SK-N-SH treated with all-trans-retinoic acid at 6 μM for 48 hours (cell line): Measurements from ENCODE around the gene BCORL1.

Experiments used
- ATAC-seq: fragments of 200-7000 bp; cut with Tn5 transposase; 3 replicates; pipeline ENCODE4 v1.9.1; 2020; ENCODE audit warnings: mild to moderate bottlenecking, moderate library complexity
- ARNTL ChIP-seq: fragments of 450-650 bp; formaldehyde crosslinking; IDR thresholded peaks from 2 replicates; pipeline ENCODE4 v1.5.0; 2020; ENCODE audit warnings: low read depth, mild to moderate bottlenecking, moderate library complexity, borderline replicate concordance
- BACH2 ChIP-seq: fragments of 250-450 bp; sonication (Bioruptor Pico); IDR thresholded peaks from 2 replicates; pipeline ENCODE4 v1.9.0; 2021; ENCODE audit warnings: mild to moderate bottlenecking, borderline replicate concordance
- CREB5 ChIP-seq: fragments of 250-450 bp; sonication (Bioruptor Pico); IDR thresholded peaks from 2 replicates; pipeline ENCODE4 v1.5.1; 2020; ENCODE audit warnings: low read depth, mild to moderate bottlenecking, moderate library complexity
- CSRNP3 ChIP-seq: fragments of 250-450 bp; sonication (Bioruptor Pico); IDR thresholded peaks from 2 replicates; pipeline ENCODE4 v1.5.1; 2021; ENCODE audit warnings: mild to moderate bottlenecking, moderate library complexity
- ESRRG ChIP-seq: fragments of 250-450 bp; sonication (Bioruptor Pico); IDR thresholded peaks from 2 replicates; pipeline ENCODE4 v1.6.1; 2021; ENCODE audit warnings: mild to moderate bottlenecking
- GLIS3 ChIP-seq: fragments of 250-450 bp; sonication (Bioruptor Pico); IDR thresholded peaks from 2 replicates; pipeline ENCODE4 v1.5.0; 2020; ENCODE audit warnings: mild to moderate bottlenecking, moderate library complexity
- ISL1 ChIP-seq: fragments of 250-450 bp; sonication (Bioruptor Pico); IDR thresholded peaks from 2 replicates; pipeline ENCODE4 v2.1.2; 2022; ENCODE audit warnings: mild to moderate bottlenecking, moderate library complexity
- OSR1 ChIP-seq: fragments of 250-450 bp; sonication (Bioruptor Pico); IDR thresholded peaks from 2 replicates; pipeline ENCODE4 v1.8.0; 2022; ENCODE audit warnings: moderate library complexity, mild to moderate bottlenecking, inconsistent platforms
- PATZ1 ChIP-seq: fragments of 250-450 bp; sonication (Bioruptor Pico); IDR thresholded peaks from 2 replicates; pipeline ENCODE4 v1.8.0; 2020; ENCODE audit warnings: mild to moderate bottlenecking, moderate library complexity, borderline replicate concordance
- PPARA ChIP-seq: fragments of 250-450 bp; sonication (Bioruptor Pico); IDR thresholded peaks from 2 replicates; pipeline ENCODE4 v1.5.0; 2020; ENCODE audit warnings: mild to moderate bottlenecking, borderline replicate concordance
- RARB ChIP-seq: fragments of 250-450 bp; sonication (Bioruptor Pico); IDR thresholded peaks from 2 replicates; pipeline ENCODE4 v1.8.0; 2021; ENCODE audit warnings: mild to moderate bottlenecking, moderate library complexity
- SNAI2 ChIP-seq: fragments of 250-450 bp; sonication (Bioruptor Pico); IDR thresholded peaks from 2 replicates; pipeline ENCODE4 v1.5.0; 2020; ENCODE audit warnings: mild to moderate bottlenecking, moderate library complexity
- TCF4 ChIP-seq: fragments of 250-450 bp; sonication (Bioruptor Pico); IDR thresholded peaks from 2 replicates; pipeline ENCODE4 v1.8.0; 2021; ENCODE audit warnings: mild to moderate bottlenecking, moderate library complexity, borderline replicate concordance
- TOX ChIP-seq: fragments of 250-450 bp; sonication (Bioruptor Pico); IDR thresholded peaks from 2 replicates; pipeline ENCODE4 v1.8.0; 2021; ENCODE audit warnings: mild to moderate bottlenecking, moderate library complexity, borderline replicate concordance
- TSHZ2 ChIP-seq: fragments of 250-450 bp; sonication (Bioruptor Pico); IDR thresholded peaks from 2 replicates; pipeline ENCODE4 v1.5.0; 2020; ENCODE audit warnings: mild to moderate bottlenecking, moderate library complexity
- ZFP3 ChIP-seq: fragments of 250-450 bp; sonication (Bioruptor Pico); IDR thresholded peaks from 2 replicates; pipeline ENCODE4 v1.5.0; 2020; ENCODE audit warnings: mild to moderate bottlenecking, moderate library complexity
- ZFP30 ChIP-seq: fragments of 450-650 bp; formaldehyde crosslinking; IDR thresholded peaks from 2 replicates; pipeline ENCODE4 v1.5.0; 2022; ENCODE audit warnings: mild to moderate bottlenecking, moderate library complexity
- ZNF8 ChIP-seq: fragments of 450-650 bp; formaldehyde crosslinking; IDR thresholded peaks from 2 replicates; pipeline ENCODE4 v1.5.0; 2020; ENCODE audit warnings: mild to moderate bottlenecking, moderate library complexity

BCORL1 gene

GRCh38 chrX:130013661-130014060, 31.2 kb downstream of the BCORL1 start:
- TF ChIP-seq OSR1, result no peak
- no peak for TF ChIP-seq ZNF8 (CRISPR knock-in tag)
- TF ChIP-seq ARNTL, result no peak
- TF ChIP-seq ZFP3 (CRISPR knock-in tag), result no peak
- no peak for TF ChIP-seq TCF4 (CRISPR knock-in tag)
- no peak for TF ChIP-seq RARB (CRISPR knock-in tag)
- no peak for TF ChIP-seq ISL1 (CRISPR knock-in tag)
- no peak for TF ChIP-seq PATZ1
- TF ChIP-seq TOX, result no peak
- no peak for TF ChIP-seq GLIS3
- TF ChIP-seq CSRNP3 (CRISPR knock-in tag), result no peak
- TF ChIP-seq ZFP30 (CRISPR knock-in tag), result no peak
- no peak for TF ChIP-seq CREB5
- no peak for ATAC-seq

GRCh38 chrX:130014356-130014755, 31.9 kb downstream of the BCORL1 start:
- ATAC-seq, result no peak
- TF ChIP-seq TSHZ2 (CRISPR knock-in tag) (no peak), SNAI2 (no peak)

- ATAC-seq, result no peak
- no peak for TF ChIP-seq CREB5
- TF ChIP-seq ARNTL, result no peak
- TF ChIP-seq BACH2 (CRISPR knock-in tag), result no peak
- TF ChIP-seq GLIS3, result no peak
- no peak for TF ChIP-seq PATZ1
- no peak for TF ChIP-seq TCF4 (CRISPR knock-in tag)
- no peak for TF ChIP-seq OSR1
Measured at GRCh38 chrX:130014770-130015169, 32.3 kb downstream of the BCORL1 start.

GRCh38 chrX:130015181-130015580, 32.7 kb downstream of the BCORL1 start:
- no peak for ATAC-seq
- no peak for TF ChIP-seq ESRRG
- TF ChIP-seq GLIS3, result no peak
- TF ChIP-seq PPARA (CRISPR knock-in tag), result no peak
- no peak for TF ChIP-seq ZNF8 (CRISPR knock-in tag)
- no peak for TF ChIP-seq ZFP30 (CRISPR knock-in tag)
